ENCODE data around the gene UBXN4.

The UBXN4 gene

DNA sequence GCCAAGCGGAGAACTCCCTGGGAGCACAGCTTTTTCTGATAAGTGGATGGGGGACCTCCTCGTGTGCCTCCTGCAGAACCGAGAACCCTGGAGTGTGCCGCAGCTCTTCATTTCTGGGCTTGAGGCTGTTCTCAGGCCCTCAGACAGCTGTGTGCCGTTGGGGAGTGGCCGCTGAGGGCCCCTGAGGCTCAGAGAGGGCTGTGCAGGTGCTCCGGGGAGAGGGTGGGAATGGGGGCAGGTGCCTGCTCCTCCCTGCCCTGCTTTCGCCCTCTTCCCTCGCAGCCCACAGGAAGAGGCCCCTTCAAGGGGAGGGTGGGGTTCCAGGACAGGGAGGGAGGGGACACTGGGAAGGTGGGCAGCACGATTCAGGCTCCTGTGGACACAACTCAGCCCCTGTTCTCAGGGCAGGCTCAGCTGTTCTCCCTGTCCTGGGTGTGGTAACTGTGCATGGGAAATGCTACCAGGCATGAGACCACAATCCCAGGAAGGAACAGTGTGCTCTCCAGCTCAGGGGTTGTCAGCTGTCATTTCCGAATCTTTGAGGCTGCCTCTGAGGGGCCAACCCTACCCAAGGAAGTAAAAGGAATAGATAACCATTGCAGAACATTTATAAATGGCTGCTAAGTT lies 84.0 kb downstream of the UBXN4 start:
- no peak for TF ChIP-seq CTCF (IDR thresholded peaks at IDR 0.05; ENCODE audit: borderline replicate concordance, insufficient read depth, low read depth, low read length)
- no peak overlapping the region for H3K4me3 ChIP-seq (ENCODE audit: low read depth, low read length)

DNA sequence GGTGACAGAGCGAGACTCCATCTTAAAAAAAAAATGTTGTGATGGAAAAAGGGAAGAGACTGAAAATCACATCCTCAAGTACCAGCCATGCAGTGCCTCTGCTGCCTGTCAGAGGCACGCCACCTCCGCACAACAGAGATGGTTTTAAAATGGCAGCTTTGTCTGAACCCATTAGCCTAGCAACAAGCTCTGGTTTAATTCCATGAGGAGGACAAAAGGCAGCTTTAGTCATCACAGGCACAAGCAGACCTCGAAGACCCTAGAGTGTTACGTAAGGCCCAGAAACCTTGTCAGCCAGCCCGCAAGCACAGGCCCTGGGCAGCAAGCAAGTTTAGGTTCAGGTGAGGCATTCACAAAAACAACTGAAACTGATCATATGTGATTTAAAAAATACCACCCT lies 84.9 kb downstream of the UBXN4 start:
- TF ChIP-seq CTCF (IDR thresholded peaks at IDR 0.05; ENCODE audit: borderline replicate concordance, insufficient read depth, low read depth, low read length) = no peak
- no peak overlapping the region for H3K4me3 ChIP-seq (ENCODE audit: low read depth, low read length)

DNA sequence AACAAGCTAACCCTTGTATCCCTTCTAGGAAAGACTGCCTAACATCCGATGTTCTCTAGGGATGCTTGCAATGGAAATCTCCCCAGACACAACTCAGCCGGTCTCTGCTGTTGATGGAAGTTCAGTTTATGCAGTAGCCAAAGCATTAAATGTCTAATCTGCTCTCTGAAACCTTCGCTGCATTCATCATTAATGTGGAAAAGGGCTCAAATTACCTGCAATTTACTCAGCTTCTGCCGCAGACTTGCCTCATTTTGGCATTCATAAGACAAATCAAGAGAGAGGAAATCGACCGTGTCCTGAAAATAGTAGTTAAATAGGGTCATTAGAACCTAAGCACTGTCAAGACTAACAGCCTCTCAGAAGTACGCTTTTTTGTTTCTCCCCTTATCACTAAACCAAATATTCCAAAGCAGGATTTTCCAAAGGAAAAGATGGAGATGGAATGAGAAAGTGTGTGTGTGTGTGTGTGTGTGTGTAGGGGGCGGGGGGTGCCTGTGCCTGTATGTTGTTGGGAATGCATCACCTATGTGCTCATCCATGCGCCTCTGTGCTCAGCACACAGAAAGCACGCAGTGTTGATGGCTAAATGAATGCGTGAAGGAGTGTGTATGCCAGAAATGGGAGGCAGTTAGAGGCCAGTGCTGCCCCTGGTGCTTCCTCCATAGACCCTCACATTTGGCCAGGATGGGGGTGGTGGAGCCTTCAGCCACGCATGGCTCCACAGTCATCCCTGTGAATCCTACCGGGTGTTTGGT lies 87.9 kb downstream of the UBXN4 start:
- no peak overlapping the region for H3K4me3 ChIP-seq (ENCODE audit: low read depth, low read length)

DNA sequence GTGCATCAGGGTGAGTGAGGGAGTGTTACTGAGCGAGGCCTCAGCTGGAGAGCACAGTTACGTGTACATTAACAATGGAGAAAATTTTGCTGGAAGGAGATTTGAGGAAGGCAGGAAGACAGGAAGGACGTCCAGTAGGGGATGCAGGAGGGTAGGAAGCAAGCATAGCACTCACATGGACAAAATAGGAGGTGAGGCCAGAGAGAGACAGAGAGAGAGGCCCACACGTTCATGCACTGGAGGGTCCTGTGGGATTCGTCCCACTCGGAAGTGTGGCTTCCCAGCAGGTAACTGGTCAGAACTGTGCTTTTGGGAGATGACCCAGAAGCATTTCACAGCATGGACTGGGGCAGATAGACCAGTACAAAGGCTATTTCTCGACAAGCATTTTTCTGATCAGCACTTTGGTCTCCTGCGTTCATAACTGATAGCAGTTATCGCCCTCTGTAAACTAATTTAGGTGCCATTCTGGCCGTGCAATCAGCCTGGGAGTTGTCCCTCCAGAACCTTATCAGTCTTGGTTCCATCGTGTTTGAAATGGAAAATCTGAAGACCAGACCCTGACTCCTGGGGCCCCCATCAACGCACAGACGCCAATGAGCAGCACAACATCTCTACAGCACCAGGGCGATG lies 89.6 kb downstream of the UBXN4 start:
- no peak for TF ChIP-seq CTCF (IDR thresholded peaks at IDR 0.05; ENCODE audit: borderline replicate concordance, insufficient read depth, low read depth, low read length)
- H3K4me3 ChIP-seq (ENCODE audit: low read depth, low read length) = no peak overlapping the region

More for the DNA sequence above, 87.9 kb downstream of the UBXN4 start:
- no peak for TF ChIP-seq CTCF (IDR thresholded peaks at IDR 0.05; ENCODE audit: borderline replicate concordance, insufficient read depth, low read depth, low read length)

DNA sequence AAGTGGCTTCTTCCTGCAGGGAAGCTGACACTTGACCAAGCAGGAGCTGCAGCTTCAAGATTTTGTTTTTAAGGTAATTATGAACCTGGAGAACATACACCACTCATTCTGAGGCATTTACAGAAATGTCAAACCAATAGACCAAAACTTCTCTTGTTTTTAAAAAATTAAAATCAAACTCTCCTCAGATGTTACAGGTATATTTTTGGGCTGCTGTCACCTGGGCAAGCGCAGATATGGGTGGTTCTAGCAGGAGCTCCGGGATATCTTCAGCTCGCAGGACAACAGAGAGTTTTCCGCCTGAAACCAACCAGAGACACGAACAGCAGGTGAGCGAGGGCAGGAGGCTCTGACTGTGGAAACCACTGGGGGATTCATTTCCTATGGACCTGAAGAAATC lies 91.2 kb downstream of the UBXN4 start:
- no peak for TF ChIP-seq CTCF (IDR thresholded peaks at IDR 0.05; ENCODE audit: borderline replicate concordance, insufficient read depth, low read depth, low read length)
- no peak overlapping the region for H3K4me3 ChIP-seq (ENCODE audit: low read depth, low read length)

Data from GM12875 (cell line).